Peyer's patch (tissue), 4 donors: ENCODE data around the gene TCF7L2. TPM values are rescaled to one million over a fixed set of nuclear protein-coding genes. Genes with fewer than 3 reads are reported as not detected.
A peak's percentile ranks its signal among the peaks of the same experiment; 100 is the strongest.

Source experiments
- DNase-seq, 3 donors: peaks; one replicate each; pipeline ENCODE4 v3.0.0-alpha.2; 2017 to 2019
- H3K27ac ChIP-seq, 4 donors: fragments of 200-600 bp; sonication (generic); one replicate each; pipeline ENCODE4 v1.5.1; 2016 to 2019
- H3K27me3 ChIP-seq, 2 donors: fragments of 200-600 bp; sonication (generic); one replicate each; pipeline ENCODE4 v1.5.1; 2019
- H3K36me3 ChIP-seq, 3 donors: fragments of 200-600 bp; sonication (generic); one replicate each; pipeline ENCODE4 v1.5.1; 2016 to 2019
- H3K4me1 ChIP-seq, 4 donors: fragments of 200-600 bp; sonication (generic); one replicate each; pipeline ENCODE4 v1.5.1; 2016 to 2019
- H3K4me3 ChIP-seq, 4 donors: fragments of 200-600 bp; sonication (generic); 1 replicate in 3 of 4; 2 replicates in 1 of 4; pipeline ENCODE4 v1.5.1; 2016 to 2019; ENCODE audit warnings: mild to moderate bottlenecking in 1 of 4
- H3K9me3 ChIP-seq, 4 donors: fragments of 200-600 bp; sonication (generic); one replicate each; pipeline ENCODE4 v1.5.1; 2016 to 2019; ENCODE audit warnings: mild to moderate bottlenecking in 1 of 4
- CTCF ChIP-seq, 6 experiments: fragments of 450-650 bp in 4 of 6; fragments of 200-600 bp in 2 of 6; sonication (generic) in 1 of 6; IDR thresholded peaks; one replicate each; pipeline ENCODE4 v1.5.1; 2017 to 2019; ENCODE audit warnings: antibody characterized with exemption in 6 of 6, mild to moderate bottlenecking in 3 of 6, moderate library complexity in 1 of 6
- POLR2A ChIP-seq, 2 donors: fragments of 450-650 bp; IDR thresholded peaks; one replicate each; pipeline ENCODE4 v1.5.1; 2017; ENCODE audit warnings: antibody characterized with exemption in 2 of 2, mild to moderate bottlenecking in 2 of 2, moderate library complexity in 2 of 2
- total RNA-seq, 4 donors: library from RNA; depleted of rRNA; stranded (reverse); fragments of >200 nt; gene quantifications; one replicate each; pipeline ENCODE4 v1.1.0, GENCODE V29; 2016

TCF7L2 gene
- total RNA-seq, 4 donors from 2014 or later: 72.3 to 148 (median 93.0) TPM

- Histone ChIP-seq H3K27me3 (no peaks in the 10 kb centered on the region), H3K27ac (peak overlapping the region in 1 of 4 donors; percentile 19), H3K36me3 (peaks cover 0 to 2% (median 0%) of the 10 kb centered on the region in 3 donors), H3K9me3 (no peaks in the 10 kb centered on the region), H3K4me3 (no peak overlapping the region), H3K4me1 (peaks cover 0 to 24% (median 0%) of the 10 kb centered on the region in 4 donors)
- DNase-seq: no peak
- TF ChIP-seq POLR2A (IDR thresholded peaks at IDR 0.05): no peak
- no peak for TF ChIP-seq CTCF (IDR thresholded peaks at IDR 0.05)
These were observed 97.5 kb downstream of the TCF7L2 start for GRCh38 chr10:113047605-113047962.

- Histone ChIP-seq H3K27me3 (no peaks in the 10 kb centered on the region), H3K27ac (peak overlapping the region in 1 of 4 donors; percentile 19), H3K4me1 (peaks cover 0 to 24% (median 0%) of the 10 kb centered on the region in 4 donors), H3K36me3 (no peaks in the 10 kb centered on the region), H3K9me3 (no peaks in the 10 kb centered on the region), H3K4me3 (no peak overlapping the region)
- no peak for DNase-seq
- TF ChIP-seq CTCF (IDR thresholded peaks at IDR 0.05) (no peak), POLR2A (IDR thresholded peaks at IDR 0.05) (no peak)
These were observed 98.1 kb downstream of the TCF7L2 start for GRCh38 chr10:113047963-113048781.

GRCh38 chr10:113049881-113050280 lies 99.8 kb downstream of the TCF7L2 start:
- H3K4me1 ChIP-seq: peaks cover 0 to 24% (median 0%) of the 10 kb centered on the region in 4 donors
- no peak overlapping the region for H3K4me3 ChIP-seq
- no peaks in the 10 kb centered on the region for H3K27me3 ChIP-seq
- no peak for TF ChIP-seq CTCF (IDR thresholded peaks at IDR 0.05)
- no peak for TF ChIP-seq POLR2A (IDR thresholded peaks at IDR 0.05)
- no peaks in the 10 kb centered on the region for H3K9me3 ChIP-seq
- H3K27ac ChIP-seq: no peak overlapping the region
- no peaks in the 10 kb centered on the region for H3K36me3 ChIP-seq
- no peak for DNase-seq

- peak in 3 of 6 experiments; percentile 2 to 17 (median 9) for TF ChIP-seq CTCF (IDR thresholded peaks at IDR 0.05)
- no peak for TF ChIP-seq POLR2A (IDR thresholded peaks at IDR 0.05)
- no peaks in the 10 kb centered on the region for H3K27me3 ChIP-seq
- no peak overlapping the region for H3K27ac ChIP-seq
- no peaks in the 10 kb centered on the region for H3K36me3 ChIP-seq
- H3K9me3 ChIP-seq: no peaks in the 10 kb centered on the region
- no peak for DNase-seq
- no peak overlapping the region for H3K4me3 ChIP-seq
- peaks cover 0 to 33% (median 0%) of the 10 kb centered on the region in 4 donors for H3K4me1 ChIP-seq
These were observed 102.2 kb downstream of the TCF7L2 start for GRCh38 chr10:113052076-113052830.

- Histone ChIP-seq H3K9me3 (no peaks in the 10 kb centered on the region), H3K27ac (no peak overlapping the region), H3K36me3 (no peaks in the 10 kb centered on the region), H3K27me3 (no peaks in the 10 kb centered on the region), H3K4me3 (no peak overlapping the region), H3K4me1 (peaks cover 0 to 33% (median 0%) of the 10 kb centered on the region in 4 donors)
- DNase-seq: no peak
- TF ChIP-seq CTCF (IDR thresholded peaks at IDR 0.05): no peak
- no peak for TF ChIP-seq POLR2A (IDR thresholded peaks at IDR 0.05)
These were observed 103.0 kb downstream of the TCF7L2 start for GRCh38 chr10:113053091-113053490.
